ENCODE data around the gene CLDN1. TPM values are rescaled to one million over a fixed set of nuclear protein-coding genes. Genes with fewer than 3 reads are reported as not detected.

CLDN1 gene
- total and polyA plus RNA-seq, 2 donors (not counting 1 experiment from before 2014, with no cell fraction given), result 3.0 to 7.1 TPM

GRCh38 chr3:190281308-190282051 is 40.8 kb downstream of the CLDN1 start:
- peak in 1 of 2 donors; percentile 71 for DNase-seq (ENCODE audit: low read depth in 2 of 2)
- Histone ChIP-seq H3K4me2 (ENCODE audit: extremely low read depth, insufficient read depth, low read length) (no peak overlapping the region), H3K27me3 (ENCODE audit: control insufficient read depth, insufficient read depth, low read length) (no peaks in the 10 kb centered on the region), H3K79me2 (ENCODE audit: control insufficient read depth, insufficient read depth, low read length) (no peaks in the 10 kb centered on the region), H3K36me3 (ENCODE audit: control insufficient read depth, insufficient read depth, low read length) (no peaks in the 10 kb centered on the region), H2AFZ (ENCODE audit: low read length) (no peak overlapping the region), H3K4me3 (replicated peaks in 1 of 4; ENCODE audit: control extremely low read depth in 1 of 4, insufficient read depth in 1 of 4, low read depth in 3 of 4, low read length in 4 of 4) (no peak overlapping the region), H3K4me1 (ENCODE audit: control insufficient read depth, extremely low read depth, insufficient read depth, low read length) (peaks cover 2% of the 10 kb centered on the region), H4K20me1 (ENCODE audit: control insufficient read depth, extremely low read depth, insufficient read depth, low read length) (no peaks in the 10 kb centered on the region), H3K27ac (ENCODE audit: insufficient read depth, low read length) (no peak overlapping the region), H3K9ac (ENCODE audit: insufficient read depth, low read length) (no peak overlapping the region), H3K9me3 (ENCODE audit: control insufficient read depth, insufficient read depth, low read depth, low read length) (no peaks in the 10 kb centered on the region)
- no peak for TF ChIP-seq EZH2 (IDR thresholded peaks at IDR 0.05; ENCODE audit: low read length, missing control alignments)
- no peak for TF ChIP-seq CTCF (conservative IDR thresholded peaks at IDR 0.05 in 1 of 2, IDR thresholded peaks at IDR 0.05 in 1 of 2; ENCODE audit: low read depth in 1 of 2, low read length in 2 of 2)

GRCh38 chr3:190279690-190280089 is 42.6 kb downstream of the CLDN1 start:
- H3K4me1 ChIP-seq (ENCODE audit: control insufficient read depth, extremely low read depth, insufficient read depth, low read length), result peaks cover 2% of the 10 kb centered on the region
- no peak overlapping the region for H3K4me2 ChIP-seq (ENCODE audit: extremely low read depth, insufficient read depth, low read length)
- H3K27me3 ChIP-seq (ENCODE audit: control insufficient read depth, insufficient read depth, low read length), result no peaks in the 10 kb centered on the region
- H3K27ac ChIP-seq (ENCODE audit: insufficient read depth, low read length), result no peak overlapping the region
- no peak overlapping the region for H3K4me3 ChIP-seq (replicated peaks in 1 of 4; ENCODE audit: control extremely low read depth in 1 of 4, insufficient read depth in 1 of 4, low read depth in 3 of 4, low read length in 4 of 4)
- no peaks in the 10 kb centered on the region for H3K36me3 ChIP-seq (ENCODE audit: control insufficient read depth, insufficient read depth, low read length)
- no peak overlapping the region for H3K9ac ChIP-seq (ENCODE audit: insufficient read depth, low read length)
- H4K20me1 ChIP-seq (ENCODE audit: control insufficient read depth, extremely low read depth, insufficient read depth, low read length), result no peaks in the 10 kb centered on the region
- no peak overlapping the region for H2AFZ ChIP-seq (ENCODE audit: low read length)
- no peaks in the 10 kb centered on the region for H3K9me3 ChIP-seq (ENCODE audit: control insufficient read depth, insufficient read depth, low read depth, low read length)
- no peak for DNase-seq (ENCODE audit: low read depth in 2 of 2)
- no peak for TF ChIP-seq CTCF (conservative IDR thresholded peaks at IDR 0.05 in 1 of 2, IDR thresholded peaks at IDR 0.05 in 1 of 2; ENCODE audit: low read depth in 1 of 2, low read length in 2 of 2)
- TF ChIP-seq EZH2 (IDR thresholded peaks at IDR 0.05; ENCODE audit: low read length, missing control alignments), result no peak
- H3K79me2 ChIP-seq (ENCODE audit: control insufficient read depth, insufficient read depth, low read length), result no peaks in the 10 kb centered on the region

- H3K4me3 ChIP-seq (replicated peaks in 1 of 4; ENCODE audit: control extremely low read depth in 1 of 4, insufficient read depth in 1 of 4, low read depth in 3 of 4, low read length in 4 of 4), result no peak overlapping the region
- no peak overlapping the region for H3K9ac ChIP-seq (ENCODE audit: insufficient read depth, low read length)
- DNase-seq (ENCODE audit: low read depth in 2 of 2), result no peak
- no peaks in the 10 kb centered on the region for H3K27me3 ChIP-seq (ENCODE audit: control insufficient read depth, insufficient read depth, low read length)
- no peaks in the 10 kb centered on the region for H4K20me1 ChIP-seq (ENCODE audit: control insufficient read depth, extremely low read depth, insufficient read depth, low read length)
- no peak overlapping the region for H2AFZ ChIP-seq (ENCODE audit: low read length)
- no peak for TF ChIP-seq CTCF (conservative IDR thresholded peaks at IDR 0.05 in 1 of 2, IDR thresholded peaks at IDR 0.05 in 1 of 2; ENCODE audit: low read depth in 1 of 2, low read length in 2 of 2)
- TF ChIP-seq EZH2 (IDR thresholded peaks at IDR 0.05; ENCODE audit: low read length, missing control alignments), result no peak
- H3K79me2 ChIP-seq (ENCODE audit: control insufficient read depth, insufficient read depth, low read length), result no peaks in the 10 kb centered on the region
- no peaks in the 10 kb centered on the region for H3K36me3 ChIP-seq (ENCODE audit: control insufficient read depth, insufficient read depth, low read length)
- H3K4me2 ChIP-seq (ENCODE audit: extremely low read depth, insufficient read depth, low read length), result no peak overlapping the region
- H3K27ac ChIP-seq (ENCODE audit: insufficient read depth, low read length), result no peak overlapping the region
- H3K9me3 ChIP-seq (ENCODE audit: control insufficient read depth, insufficient read depth, low read depth, low read length), result no peaks in the 10 kb centered on the region
- no peaks in the 10 kb centered on the region for H3K4me1 ChIP-seq (ENCODE audit: control insufficient read depth, extremely low read depth, insufficient read depth, low read length)
Measured at GRCh38 chr3:190272747-190273146, 49.5 kb downstream of the CLDN1 start.

Data from fibroblast of lung (primary cell).